Ishikawa (cell line): Measurements from ENCODE around the gene LACTB.

Experiments used
- CEBPB ChIP-seq: IDR thresholded peaks from 2 replicates; pipeline ENCODE4 v1.6.1; 2012
- CREB1 ChIP-seq: IDR thresholded peaks from 2 replicates; pipeline ENCODE4 v1.6.1; 2012; ENCODE audit warnings: low read depth
- EGR1 ChIP-seq: IDR thresholded peaks from 2 replicates; pipeline ENCODE4 v1.6.1; 2012
- EP300 ChIP-seq: IDR thresholded peaks from 2 replicates; pipeline ENCODE4 v1.6.1; 2012; ENCODE audit warnings: borderline replicate concordance
- MAX ChIP-seq: IDR thresholded peaks from 2 replicates; pipeline ENCODE4 v1.6.1; 2012
- NFIC ChIP-seq: IDR thresholded peaks from 2 replicates; pipeline ENCODE4 v1.6.1; 2012
- RAD21 ChIP-seq: IDR thresholded peaks from 2 replicates; pipeline ENCODE4 v1.6.1; 2012; ENCODE audit warnings: low read depth
- TAF1 ChIP-seq: IDR thresholded peaks from 2 replicates; pipeline ENCODE4 v1.6.1; 2012; ENCODE audit warnings: low read depth, mild to moderate bottlenecking
- USF1 ChIP-seq: IDR thresholded peaks from 2 replicates; pipeline ENCODE4 v1.6.1; 2012

GRCh38 chr15:63188247-63188925 is 66.7 kb downstream of the LACTB start:
- no peak for TF ChIP-seq RAD21
- TF ChIP-seq CEBPB, result no peak
- no peak for TF ChIP-seq EGR1
- TF ChIP-seq TAF1, result no peak
- TF ChIP-seq CREB1, result no peak
- no peak for TF ChIP-seq USF1
- no peak for TF ChIP-seq EP300
- no peak for TF ChIP-seq NFIC
- no peak for TF ChIP-seq MAX
